Testis (tissue), 2 donors: ENCODE data around the gene DOP1B.

Experiments
- POLR2A ChIP-seq: fragments of 450-650 bp; IDR thresholded peaks from one replicate; pipeline ENCODE4 v1.6.1; 2017; ENCODE audit warnings: antibody characterized with exemption, mild to moderate bottlenecking, moderate library complexity
- TF ChIP-seq, protein P1 (sequence below), 3 experiments: fragments of 450-650 bp in 2 of 3; fragments of 200-600 bp in 1 of 3; sonication (generic) in 1 of 3; IDR thresholded peaks; one replicate each; pipeline ENCODE4 v1.5.1; 2016 to 2019; ENCODE audit warnings: antibody characterized with exemption in 3 of 3, mild to moderate bottlenecking in 2 of 3, moderate library complexity in 1 of 3

DNA sequence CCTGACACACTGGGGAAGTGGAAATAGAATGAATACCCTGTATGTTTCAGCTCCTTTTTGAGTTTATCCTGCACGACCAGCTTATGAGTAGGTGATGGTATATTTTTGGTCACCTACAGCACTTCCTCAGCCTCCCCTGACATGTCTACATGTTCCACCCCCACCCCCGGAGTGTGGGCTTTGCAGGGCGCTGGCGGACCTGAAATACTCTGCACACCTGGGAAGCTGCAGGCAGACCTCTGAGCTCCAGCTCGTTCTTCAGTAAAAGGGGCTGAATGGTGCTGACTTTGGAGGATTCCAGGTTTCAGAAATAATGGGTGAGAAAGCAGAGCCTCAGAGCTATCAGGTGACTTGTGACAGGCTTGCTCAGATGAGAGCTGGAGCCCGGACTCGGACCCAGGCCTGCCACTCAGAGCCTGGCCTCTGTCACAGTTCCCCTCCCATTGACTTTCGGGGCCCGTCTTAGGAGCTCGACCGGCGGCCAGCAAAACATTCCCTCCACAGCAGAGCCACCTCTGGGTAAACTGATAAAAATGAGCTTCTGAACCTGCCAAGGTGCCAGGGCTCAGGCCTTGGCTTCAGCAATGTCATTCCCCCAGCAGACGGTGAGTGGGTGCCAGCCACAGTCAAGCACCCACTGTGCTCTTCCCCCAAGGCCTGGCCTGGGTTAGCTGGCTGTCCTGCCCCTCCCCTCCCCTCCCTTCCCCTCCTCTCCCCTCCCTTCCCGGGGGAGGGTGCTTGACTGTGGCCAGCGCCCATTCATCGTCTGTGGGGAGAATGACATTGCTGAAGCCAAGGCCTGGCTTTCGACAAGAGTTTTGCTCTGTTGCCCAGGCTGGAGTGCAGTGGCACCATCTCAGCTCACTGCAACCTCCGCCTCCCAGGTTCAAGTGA lies 30.1 kb downstream of the DOP1B start:
- TF ChIP-seq, protein P1, sequence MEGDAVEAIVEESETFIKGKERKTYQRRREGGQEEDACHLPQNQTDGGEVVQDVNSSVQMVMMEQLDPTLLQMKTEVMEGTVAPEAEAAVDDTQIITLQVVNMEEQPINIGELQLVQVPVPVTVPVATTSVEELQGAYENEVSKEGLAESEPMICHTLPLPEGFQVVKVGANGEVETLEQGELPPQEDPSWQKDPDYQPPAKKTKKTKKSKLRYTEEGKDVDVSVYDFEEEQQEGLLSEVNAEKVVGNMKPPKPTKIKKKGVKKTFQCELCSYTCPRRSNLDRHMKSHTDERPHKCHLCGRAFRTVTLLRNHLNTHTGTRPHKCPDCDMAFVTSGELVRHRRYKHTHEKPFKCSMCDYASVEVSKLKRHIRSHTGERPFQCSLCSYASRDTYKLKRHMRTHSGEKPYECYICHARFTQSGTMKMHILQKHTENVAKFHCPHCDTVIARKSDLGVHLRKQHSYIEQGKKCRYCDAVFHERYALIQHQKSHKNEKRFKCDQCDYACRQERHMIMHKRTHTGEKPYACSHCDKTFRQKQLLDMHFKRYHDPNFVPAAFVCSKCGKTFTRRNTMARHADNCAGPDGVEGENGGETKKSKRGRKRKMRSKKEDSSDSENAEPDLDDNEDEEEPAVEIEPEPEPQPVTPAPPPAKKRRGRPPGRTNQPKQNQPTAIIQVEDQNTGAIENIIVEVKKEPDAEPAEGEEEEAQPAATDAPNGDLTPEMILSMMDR (IDR thresholded peaks at IDR 0.05) = no peak
- TF ChIP-seq POLR2A = no peak
